ENCODE measurements around the gene RAB11A.

Gene RAB11A

DNA sequence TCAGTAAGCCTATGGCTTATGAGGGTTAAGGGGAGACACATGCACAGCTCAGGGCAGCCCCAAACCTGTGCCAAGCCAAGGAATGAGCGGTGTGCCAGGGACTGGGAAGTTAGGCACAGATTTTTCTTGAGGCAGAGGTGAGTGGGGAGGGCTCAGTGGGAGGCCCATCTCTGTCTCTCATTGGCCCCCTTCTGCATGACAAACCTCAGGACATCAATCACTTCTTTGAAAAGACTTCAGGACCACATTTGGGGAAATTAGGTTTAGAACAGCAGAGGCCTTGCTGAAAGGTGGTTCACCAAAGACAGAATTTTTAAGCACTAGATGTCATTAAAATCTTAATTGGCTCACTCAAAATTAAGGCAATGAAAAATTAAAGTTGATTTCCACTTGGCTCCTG lies 57.2 kb downstream of the RAB11A start:
- Histone ChIP-seq H3K9me3 (ENCODE audit: control insufficient read depth, insufficient read depth, low read length) (no peaks in the 10 kb centered on the region), H3K36me3 (ENCODE audit: control insufficient read depth, insufficient read depth, low read length) (no peaks in the 10 kb centered on the region), H3K27ac (ENCODE audit: low read length) (no peak overlapping the region), H3K27me3 (ENCODE audit: control insufficient read depth, insufficient read depth, low read length) (no peaks in the 10 kb centered on the region), H3K4me3 (ENCODE audit: low read length) (no peak overlapping the region), H3K4me1 (ENCODE audit: control insufficient read depth, insufficient read depth, low read length) (no peaks in the 10 kb centered on the region)
- WGBS (ENCODE audit: insufficient coverage, insufficient read length) = no CpG with 5 or more reads among the region's 1 CpG
- DNase-seq (ENCODE audit: low read depth, low spot score) = no peak

DNA sequence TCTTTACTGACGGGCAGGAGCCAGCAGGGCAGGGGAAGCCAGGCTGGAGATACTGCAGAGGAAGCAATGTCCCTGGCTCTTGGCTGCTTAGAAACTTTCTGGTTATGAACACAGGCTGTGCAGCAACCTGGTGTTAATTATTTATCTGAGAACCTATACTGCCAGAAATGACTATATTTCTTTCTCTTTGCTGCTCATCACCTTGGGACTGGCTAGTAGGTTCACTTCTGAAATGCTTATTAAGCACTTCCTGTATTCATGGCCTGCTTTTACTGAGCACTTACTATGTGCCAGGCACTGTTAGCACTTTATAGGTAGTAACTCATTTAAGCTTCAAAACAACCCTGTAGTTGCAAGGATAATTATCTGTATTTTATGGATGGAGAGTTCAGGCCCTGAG lies 57.6 kb downstream of the RAB11A start:
- Histone ChIP-seq H3K27me3 (ENCODE audit: control insufficient read depth, insufficient read depth, low read length) (no peaks in the 10 kb centered on the region), H3K36me3 (ENCODE audit: control insufficient read depth, insufficient read depth, low read length) (no peaks in the 10 kb centered on the region), H3K4me1 (ENCODE audit: control insufficient read depth, insufficient read depth, low read length) (no peaks in the 10 kb centered on the region), H3K4me3 (ENCODE audit: low read length) (no peak overlapping the region), H3K9me3 (ENCODE audit: control insufficient read depth, insufficient read depth, low read length) (no peaks in the 10 kb centered on the region), H3K27ac (ENCODE audit: low read length) (no peak overlapping the region)
- WGBS (ENCODE audit: insufficient coverage, insufficient read length) = no CpG with 5 or more reads among the region's 1 CpG
- DNase-seq (ENCODE audit: low read depth, low spot score) = no peak

DNA sequence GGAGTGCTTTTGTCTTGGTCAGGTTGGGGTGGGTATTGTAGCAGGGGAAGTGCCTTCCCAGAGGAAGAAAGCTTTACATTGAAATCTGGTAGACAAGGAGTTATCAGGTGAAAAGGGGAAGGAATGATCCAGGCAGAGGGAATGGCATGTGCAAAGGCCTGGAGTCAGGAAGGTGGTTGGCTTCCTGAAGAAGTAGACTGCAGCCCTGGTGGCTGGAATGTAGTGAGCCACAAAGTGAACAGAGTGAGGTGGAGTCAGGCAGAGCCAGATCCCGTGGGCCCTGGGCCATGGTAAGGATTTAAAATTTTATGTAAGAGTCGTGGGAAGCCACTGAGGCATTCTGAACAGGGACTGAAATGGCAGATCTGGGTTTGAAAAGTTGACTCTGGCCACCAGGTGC lies 58.3 kb downstream of the RAB11A start:
- no peaks in the 10 kb centered on the region for H3K27me3 ChIP-seq (ENCODE audit: control insufficient read depth, insufficient read depth, low read length)
- H3K36me3 ChIP-seq (ENCODE audit: control insufficient read depth, insufficient read depth, low read length) = no peaks in the 10 kb centered on the region
- no CpG with 5 or more reads among the region's 2 CpGs for WGBS (ENCODE audit: insufficient coverage, insufficient read length)
- H3K4me3 ChIP-seq (ENCODE audit: low read length) = no peak overlapping the region
- H3K4me1 ChIP-seq (ENCODE audit: control insufficient read depth, insufficient read depth, low read length) = no peaks in the 10 kb centered on the region
- no peaks in the 10 kb centered on the region for H3K9me3 ChIP-seq (ENCODE audit: control insufficient read depth, insufficient read depth, low read length)
- H3K27ac ChIP-seq (ENCODE audit: low read length) = no peak overlapping the region
- no peak for DNase-seq (ENCODE audit: low read depth, low spot score)

DNA sequence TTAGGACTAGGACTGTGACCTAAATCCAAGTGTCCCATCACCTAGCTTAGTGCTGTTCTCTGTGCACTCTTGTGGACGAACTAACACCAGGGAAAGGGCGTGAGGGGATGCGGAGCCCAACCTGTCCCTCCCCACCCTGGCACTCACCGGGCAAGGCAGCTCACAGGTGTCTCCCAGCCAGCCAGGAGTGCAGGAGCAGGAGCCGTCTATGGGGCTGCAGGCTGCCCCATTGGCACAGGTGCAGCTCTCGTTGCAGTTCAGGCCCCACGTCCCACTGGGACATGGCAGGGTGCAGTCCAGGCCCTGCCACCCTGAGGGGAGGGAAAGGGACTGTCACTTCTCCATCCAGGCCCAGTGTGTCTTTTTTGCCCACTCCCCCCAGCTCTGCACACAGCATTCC lies 60.3 kb downstream of the RAB11A start:
- H3K27ac ChIP-seq (ENCODE audit: low read length) = no peak overlapping the region
- no peaks in the 10 kb centered on the region for H3K27me3 ChIP-seq (ENCODE audit: control insufficient read depth, insufficient read depth, low read length)
- DNase-seq (ENCODE audit: low read depth, low spot score) = no peak
- no peaks in the 10 kb centered on the region for H3K36me3 ChIP-seq (ENCODE audit: control insufficient read depth, insufficient read depth, low read length)
- no peaks in the 10 kb centered on the region for H3K4me1 ChIP-seq (ENCODE audit: control insufficient read depth, insufficient read depth, low read length)
- no CpG with 5 or more reads among the region's 7 CpGs for WGBS (ENCODE audit: insufficient coverage, insufficient read length)
- H3K9me3 ChIP-seq (ENCODE audit: control insufficient read depth, insufficient read depth, low read length) = no peaks in the 10 kb centered on the region
- no peak overlapping the region for H3K4me3 ChIP-seq (ENCODE audit: low read length)

- H3K4me1 ChIP-seq (ENCODE audit: control insufficient read depth, insufficient read depth, low read length) = no peaks in the 10 kb centered on the region
- no CpG with 5 or more reads among the region's 6 CpGs for WGBS (ENCODE audit: insufficient coverage, insufficient read length)
- H3K27ac ChIP-seq (ENCODE audit: low read length) = no peak overlapping the region
- no peaks in the 10 kb centered on the region for H3K9me3 ChIP-seq (ENCODE audit: control insufficient read depth, insufficient read depth, low read length)
- no peak overlapping the region for H3K4me3 ChIP-seq (ENCODE audit: low read length)
- no peaks in the 10 kb centered on the region for H3K36me3 ChIP-seq (ENCODE audit: control insufficient read depth, insufficient read depth, low read length)
- DNase-seq (ENCODE audit: low read depth, low spot score) = no peak
- no peaks in the 10 kb centered on the region for H3K27me3 ChIP-seq (ENCODE audit: control insufficient read depth, insufficient read depth, low read length)
These were observed 60.8 kb downstream of the RAB11A start for GRCh38 chr15:65930134-65930533.

GRCh38 chr15:65931221-65931620 lies 61.9 kb downstream of the RAB11A start:
- no peaks in the 10 kb centered on the region for H3K9me3 ChIP-seq (ENCODE audit: control insufficient read depth, insufficient read depth, low read length)
- DNase-seq (ENCODE audit: low read depth, low spot score) = no peak
- no peak overlapping the region for H3K27ac ChIP-seq (ENCODE audit: low read length)
- H3K36me3 ChIP-seq (ENCODE audit: control insufficient read depth, insufficient read depth, low read length) = no peaks in the 10 kb centered on the region
- H3K4me3 ChIP-seq (ENCODE audit: low read length) = no peak overlapping the region
- no CpG with 5 or more reads among the region's 4 CpGs for WGBS (ENCODE audit: insufficient coverage, insufficient read length)
- no peaks in the 10 kb centered on the region for H3K27me3 ChIP-seq (ENCODE audit: control insufficient read depth, insufficient read depth, low read length)
- H3K4me1 ChIP-seq (ENCODE audit: control insufficient read depth, insufficient read depth, low read length) = no peaks in the 10 kb centered on the region

DNA sequence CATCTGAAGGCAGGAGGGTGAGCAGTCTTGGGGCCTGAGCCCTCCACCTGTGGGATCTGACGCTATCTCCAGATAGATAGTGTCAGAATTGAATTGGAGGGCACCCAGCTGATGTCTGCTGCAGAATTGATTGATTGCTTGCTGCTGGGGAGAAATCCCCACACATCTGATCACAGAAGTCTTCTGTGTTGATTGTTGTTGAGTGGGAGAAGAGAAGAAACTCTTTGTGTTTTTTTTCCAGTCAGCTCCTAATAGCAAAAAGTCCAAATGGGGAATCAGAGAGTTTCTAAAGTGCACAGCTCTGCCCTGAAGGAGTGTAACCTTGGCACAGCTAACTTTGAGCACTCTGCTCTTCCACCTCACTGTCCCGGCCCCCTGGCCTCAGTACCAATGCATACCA lies 66.1 kb downstream of the RAB11A start:
- Histone ChIP-seq H3K4me3 (ENCODE audit: low read length) (no peak overlapping the region), H3K27ac (ENCODE audit: low read length) (no peak overlapping the region), H3K36me3 (ENCODE audit: control insufficient read depth, insufficient read depth, low read length) (no peaks in the 10 kb centered on the region), H3K4me1 (ENCODE audit: control insufficient read depth, insufficient read depth, low read length) (no peaks in the 10 kb centered on the region), H3K27me3 (ENCODE audit: control insufficient read depth, insufficient read depth, low read length) (no peaks in the 10 kb centered on the region), H3K9me3 (ENCODE audit: control insufficient read depth, insufficient read depth, low read length) (no peaks in the 10 kb centered on the region)
- DNase-seq (ENCODE audit: low read depth, low spot score) = no peak
- WGBS (ENCODE audit: insufficient coverage, insufficient read length) = no CpG with 5 or more reads among the region's 2 CpGs

- Histone ChIP-seq H3K27ac (ENCODE audit: low read length) (no peak overlapping the region), H3K27me3 (ENCODE audit: control insufficient read depth, insufficient read depth, low read length) (no peaks in the 10 kb centered on the region), H3K9me3 (ENCODE audit: control insufficient read depth, insufficient read depth, low read length) (no peaks in the 10 kb centered on the region), H3K4me3 (ENCODE audit: low read length) (no peak overlapping the region), H3K4me1 (ENCODE audit: control insufficient read depth, insufficient read depth, low read length) (no peaks in the 10 kb centered on the region), H3K36me3 (ENCODE audit: control insufficient read depth, insufficient read depth, low read length) (no peaks in the 10 kb centered on the region)
- no CpG with 5 or more reads among the region's 1 CpG for WGBS (ENCODE audit: insufficient coverage, insufficient read length)
- no peak for DNase-seq (ENCODE audit: low read depth, low spot score)
These were observed 67.0 kb downstream of the RAB11A start for GRCh38 chr15:65936282-65936681.

- WGBS (ENCODE audit: insufficient coverage, insufficient read length) = no CpG with 5 or more reads among the region's 3 CpGs
- Histone ChIP-seq H3K4me1 (ENCODE audit: control insufficient read depth, insufficient read depth, low read length) (no peaks in the 10 kb centered on the region), H3K27me3 (ENCODE audit: control insufficient read depth, insufficient read depth, low read length) (no peaks in the 10 kb centered on the region), H3K9me3 (ENCODE audit: control insufficient read depth, insufficient read depth, low read length) (no peaks in the 10 kb centered on the region), H3K27ac (ENCODE audit: low read length) (no peak overlapping the region), H3K36me3 (ENCODE audit: control insufficient read depth, insufficient read depth, low read length) (no peaks in the 10 kb centered on the region), H3K4me3 (ENCODE audit: low read length) (no peak overlapping the region)
- DNase-seq (ENCODE audit: low read depth, low spot score) = no peak
These were observed 67.8 kb downstream of the RAB11A start for GRCh38 chr15:65937054-65937453.

- no peak for DNase-seq (ENCODE audit: low read depth, low spot score)
- H3K27ac ChIP-seq (ENCODE audit: low read length) = no peak overlapping the region
- no peaks in the 10 kb centered on the region for H3K27me3 ChIP-seq (ENCODE audit: control insufficient read depth, insufficient read depth, low read length)
- no peak overlapping the region for H3K4me3 ChIP-seq (ENCODE audit: low read length)
- H3K4me1 ChIP-seq (ENCODE audit: control insufficient read depth, insufficient read depth, low read length) = no peaks in the 10 kb centered on the region
- no CpG with 5 or more reads among the region's 1 CpG for WGBS (ENCODE audit: insufficient coverage, insufficient read length)
- H3K36me3 ChIP-seq (ENCODE audit: control insufficient read depth, insufficient read depth, low read length) = no peaks in the 10 kb centered on the region
- H3K9me3 ChIP-seq (ENCODE audit: control insufficient read depth, insufficient read depth, low read length) = no peaks in the 10 kb centered on the region
These were observed 68.2 kb downstream of the RAB11A start for GRCh38 chr15:65937476-65937875.

DNA sequence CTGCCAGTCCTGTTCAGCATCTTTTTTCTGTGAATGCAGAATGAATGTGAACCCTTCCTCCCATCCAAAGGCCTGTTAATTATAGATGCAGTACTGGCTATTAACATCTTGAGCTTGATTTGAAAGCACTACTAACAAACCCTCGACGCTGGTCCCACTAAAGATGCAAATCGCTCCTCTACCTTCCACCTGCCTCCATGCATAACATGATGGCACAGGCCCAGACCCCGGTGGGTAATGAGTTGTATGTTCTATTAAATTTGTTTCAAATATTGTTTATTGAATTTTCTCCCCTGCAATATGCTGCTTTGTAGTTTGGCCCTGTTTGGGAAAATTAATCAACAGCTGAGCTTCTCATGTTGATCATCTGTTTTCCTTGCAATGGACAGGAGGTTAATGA lies 69.3 kb downstream of the RAB11A start:
- WGBS (ENCODE audit: insufficient coverage, insufficient read length) = no CpG with 5 or more reads among the region's 4 CpGs
- no peaks in the 10 kb centered on the region for H3K36me3 ChIP-seq (ENCODE audit: control insufficient read depth, insufficient read depth, low read length)
- no peak overlapping the region for H3K27ac ChIP-seq (ENCODE audit: low read length)
- H3K27me3 ChIP-seq (ENCODE audit: control insufficient read depth, insufficient read depth, low read length) = no peaks in the 10 kb centered on the region
- H3K4me3 ChIP-seq (ENCODE audit: low read length) = no peak overlapping the region
- no peaks in the 10 kb centered on the region for H3K4me1 ChIP-seq (ENCODE audit: control insufficient read depth, insufficient read depth, low read length)
- no peaks in the 10 kb centered on the region for H3K9me3 ChIP-seq (ENCODE audit: control insufficient read depth, insufficient read depth, low read length)
- no peak for DNase-seq (ENCODE audit: low read depth, low spot score)
